OCI-LY1 (cell line): Measurements from ENCODE around the gene TBL1Y.

Experiments used
- CTCF ChIP-seq: fragments of 200-600 bp; sonication (generic), shearing (Covaris generic); IDR thresholded peaks from 2 replicates; pipeline ENCODE4 v1.5.1; 2017; ENCODE audit warnings: mild to moderate bottlenecking, antibody characterized with exemption, low read length, moderate library complexity, mixed read lengths
- EZH2 ChIP-seq: fragments of 200-600 bp; sonication (generic), shearing (Covaris generic); IDR thresholded peaks from 2 replicates; pipeline ENCODE4 v1.8.0; 2017; ENCODE audit warnings: borderline replicate concordance, mixed run types, mild to moderate bottlenecking, antibody characterized with exemption, low read length, moderate library complexity, mixed read lengths

- TF ChIP-seq CTCF, result no peak
- TF ChIP-seq EZH2, result no peak
Observed at GRCh38 chrY:6907591-6907990, 2.9 kb upstream of the TBL1Y start.
